Karpas-422 (cell line): Measurements from ENCODE around the gene SRRM4. TPM values are rescaled to one million over a fixed set of nuclear protein-coding genes. Genes with fewer than 3 reads are reported as not detected.

Experiments
- DNase-seq: peaks from one replicate; pipeline ENCODE4 v3.0.0-alpha.2; 2015
- H2AFZ ChIP-seq: fragments of 200-600 bp; sonication (generic); 2 replicates; pipeline ENCODE4 v1.6.1; 2014; ENCODE audit warnings: antibody characterized with exemption, low read length, mixed read lengths
- H3K27ac ChIP-seq: fragments of 200-600 bp; sonication (generic); 2 replicates; pipeline ENCODE4 v1.5.1; 2014; ENCODE audit warnings: mild to moderate bottlenecking, low read length, moderate library complexity
- H3K27me3 ChIP-seq: fragments of 200-600 bp; sonication (generic); 2 replicates; pipeline ENCODE4 v1.6.1; 2014; ENCODE audit warnings: low read length, mixed read lengths
- H3K36me3 ChIP-seq: fragments of 200-600 bp; sonication (generic); 2 replicates; pipeline ENCODE4 v1.6.1; 2014; ENCODE audit warnings: low read length, mixed read lengths; ENCODE audit not compliant: insufficient read depth
- H3K4me1 ChIP-seq: fragments of 200-600 bp; sonication (generic); 2 replicates; pipeline ENCODE4 v1.6.1; 2014; ENCODE audit warnings: mild to moderate bottlenecking, low read length, mixed read lengths
- H3K4me2 ChIP-seq: fragments of 200-600 bp; sonication (generic); 2 replicates; pipeline ENCODE4 v1.6.1; 2014; ENCODE audit warnings: low read length, low read depth, mild to moderate bottlenecking; ENCODE audit not compliant: poor library complexity, severe bottlenecking
- H3K4me3 ChIP-seq: fragments of 200-600 bp; sonication (generic); 2 replicates; pipeline ENCODE4 v1.5.1; 2014; ENCODE audit warnings: mild to moderate bottlenecking, antibody characterized with exemption, low read length, mixed read lengths
- H3K79me2 ChIP-seq: fragments of 200-600 bp; sonication (generic); 2 replicates; pipeline ENCODE4 v1.6.1; 2014; ENCODE audit warnings: mild to moderate bottlenecking, low read length, mixed read lengths
- H3K9ac ChIP-seq: fragments of 200-600 bp; sonication (generic); 2 replicates; pipeline ENCODE4 v1.6.0; 2014; ENCODE audit warnings: low read length
- H3K9me2 ChIP-seq: fragments of 200-600 bp; sonication (generic), shearing (Covaris generic); replicated peaks from 2 replicates; pipeline ENCODE4 v1.6.0; 2014; ENCODE audit warnings: mild to moderate bottlenecking, low read length, moderate library complexity; ENCODE audit not compliant: insufficient read depth
- H3K9me3 ChIP-seq: fragments of 300-700, 200-600 bp; sonication (generic); 2 replicates; pipeline ENCODE4 v1.6.1; 2014; ENCODE audit warnings: low read length, mixed read lengths
- H4K20me1 ChIP-seq: fragments of 200-600 bp; sonication (generic); 2 replicates; pipeline ENCODE4 v1.6.1; 2014; ENCODE audit warnings: mild to moderate bottlenecking, antibody characterized with exemption, low read length, low read depth; ENCODE audit not compliant: insufficient read depth
- total RNA-seq: library from RNA; depleted of rRNA; stranded (reverse); fragments of >200 nt; shearing (Covaris generic); gene quantifications from 2 replicates; pipeline ENCODE4 v1.2.3, GENCODE V29; 2014; ENCODE audit warnings: low replicate concordance

Gene SRRM4
- total RNA-seq, 1 experiment from 2014 or later: not detected

DNA sequence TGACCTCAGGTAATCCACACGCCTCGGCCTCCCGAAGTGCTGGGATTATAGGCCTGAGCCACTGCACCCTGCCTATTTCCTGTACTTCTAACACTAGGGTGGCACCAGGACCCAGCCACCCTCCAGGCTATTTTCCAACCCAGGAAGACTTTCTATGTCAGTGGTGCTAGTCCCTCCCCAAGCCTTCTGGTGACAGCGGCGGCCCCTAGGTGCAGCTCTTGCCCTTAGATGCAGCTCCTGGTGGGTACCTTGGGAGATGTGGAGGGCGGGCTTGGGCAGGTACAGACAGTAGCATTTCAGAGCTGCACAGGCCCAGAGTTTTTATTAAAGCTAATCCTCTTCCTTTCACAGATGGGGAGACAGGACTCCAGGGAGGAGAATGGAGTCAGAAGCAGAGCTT, 62.8 kb downstream of the SRRM4 start:
- no peak overlapping the region for H2AFZ ChIP-seq
- H3K36me3 ChIP-seq: no peaks in the 10 kb centered on the region
- H3K9me3 ChIP-seq: no peaks in the 10 kb centered on the region
- H3K4me1 ChIP-seq: no peaks in the 10 kb centered on the region
- H3K27ac ChIP-seq: no peak overlapping the region
- H3K4me3 ChIP-seq: no peak overlapping the region
- H3K9me2 ChIP-seq: no peaks in the 10 kb centered on the region
- no peak overlapping the region for H3K9ac ChIP-seq
- H3K27me3 ChIP-seq: no peaks in the 10 kb centered on the region
- DNase-seq: no peak
- H4K20me1 ChIP-seq: no peaks in the 10 kb centered on the region
- H3K4me2 ChIP-seq: no peak overlapping the region
- H3K79me2 ChIP-seq: no peaks in the 10 kb centered on the region

DNA sequence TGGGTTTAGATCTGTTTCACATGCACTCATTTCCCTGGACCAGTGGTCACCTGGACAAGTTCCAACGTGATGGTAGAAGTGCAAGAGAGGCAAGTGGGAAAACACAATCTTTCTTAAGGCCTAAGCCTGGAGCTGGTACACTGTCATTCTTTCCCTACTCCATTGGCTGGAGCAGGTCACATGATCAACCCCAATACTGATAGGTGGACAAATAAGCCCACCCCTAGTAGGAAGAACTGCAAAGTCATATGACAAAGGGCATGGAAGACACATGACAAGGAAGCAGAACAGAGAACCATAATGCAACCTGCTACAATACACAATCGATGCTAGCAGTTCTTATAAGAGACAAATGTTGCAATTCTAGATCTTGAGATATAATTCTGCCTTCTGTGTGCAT, 66.3 kb downstream of the SRRM4 start:
- H3K9me2 ChIP-seq: no peaks in the 10 kb centered on the region
- H3K36me3 ChIP-seq: no peaks in the 10 kb centered on the region
- no peak overlapping the region for H3K27ac ChIP-seq
- no peak for DNase-seq
- no peak overlapping the region for H3K9ac ChIP-seq
- no peaks in the 10 kb centered on the region for H3K79me2 ChIP-seq
- no peak overlapping the region for H3K4me3 ChIP-seq
- H3K27me3 ChIP-seq: no peaks in the 10 kb centered on the region
- H4K20me1 ChIP-seq: no peaks in the 10 kb centered on the region
- no peak overlapping the region for H2AFZ ChIP-seq
- no peaks in the 10 kb centered on the region for H3K4me1 ChIP-seq
- no peaks in the 10 kb centered on the region for H3K9me3 ChIP-seq
- H3K4me2 ChIP-seq: no peak overlapping the region

DNA sequence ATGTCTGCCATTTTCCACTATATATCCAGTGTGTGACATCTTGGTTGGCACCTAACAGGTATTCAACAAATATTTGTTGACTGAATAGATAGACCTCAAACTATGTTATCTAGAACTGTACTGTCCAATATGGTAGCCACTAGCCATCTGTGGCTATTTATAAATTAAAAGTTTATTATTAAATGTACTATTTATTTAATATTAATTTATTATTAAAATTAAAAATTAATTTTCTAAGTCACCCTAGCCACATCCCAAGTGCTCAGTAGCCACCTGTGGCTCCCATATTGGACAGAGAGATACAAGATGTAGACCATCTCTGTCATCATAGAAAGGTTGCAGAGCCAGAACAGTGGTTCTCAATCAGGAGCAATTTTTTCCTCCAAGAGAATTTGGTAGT, 69.3 kb downstream of the SRRM4 start:
- H3K27me3 ChIP-seq: no peaks in the 10 kb centered on the region
- no peaks in the 10 kb centered on the region for H3K4me1 ChIP-seq
- no peaks in the 10 kb centered on the region for H3K9me3 ChIP-seq
- H4K20me1 ChIP-seq: no peaks in the 10 kb centered on the region
- no peak overlapping the region for H3K4me2 ChIP-seq
- no peak for DNase-seq
- H3K27ac ChIP-seq: no peak overlapping the region
- H2AFZ ChIP-seq: no peak overlapping the region
- H3K79me2 ChIP-seq: no peaks in the 10 kb centered on the region
- no peak overlapping the region for H3K4me3 ChIP-seq
- H3K9me2 ChIP-seq: no peaks in the 10 kb centered on the region
- no peaks in the 10 kb centered on the region for H3K36me3 ChIP-seq
- no peak overlapping the region for H3K9ac ChIP-seq

DNA sequence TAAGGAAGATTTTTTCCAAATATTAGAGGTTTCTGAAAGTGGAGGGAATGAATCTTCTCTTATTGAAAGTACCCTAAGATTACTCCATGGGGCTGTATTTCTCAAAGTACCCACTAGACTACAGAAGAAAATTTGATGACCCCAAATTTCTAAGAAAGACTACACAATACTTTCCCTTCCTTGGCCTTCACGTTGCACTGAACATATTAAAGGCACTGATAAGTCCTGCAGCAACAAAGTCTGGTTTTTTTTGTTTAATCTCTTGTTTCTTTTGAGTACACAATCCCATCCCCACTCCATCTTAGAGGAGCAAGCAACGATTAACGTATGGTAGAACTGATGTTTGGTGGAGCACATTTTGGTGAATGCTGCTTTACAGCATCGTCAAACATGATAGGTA, 70.1 kb downstream of the SRRM4 start:
- no peaks in the 10 kb centered on the region for H3K4me1 ChIP-seq
- H4K20me1 ChIP-seq: no peaks in the 10 kb centered on the region
- H2AFZ ChIP-seq: no peak overlapping the region
- no peaks in the 10 kb centered on the region for H3K27me3 ChIP-seq
- H3K4me3 ChIP-seq: no peak overlapping the region
- H3K27ac ChIP-seq: no peak overlapping the region
- H3K79me2 ChIP-seq: no peaks in the 10 kb centered on the region
- no peaks in the 10 kb centered on the region for H3K36me3 ChIP-seq
- no peak overlapping the region for H3K4me2 ChIP-seq
- no peak for DNase-seq
- H3K9ac ChIP-seq: no peak overlapping the region
- H3K9me2 ChIP-seq: no peaks in the 10 kb centered on the region
- no peaks in the 10 kb centered on the region for H3K9me3 ChIP-seq

DNA sequence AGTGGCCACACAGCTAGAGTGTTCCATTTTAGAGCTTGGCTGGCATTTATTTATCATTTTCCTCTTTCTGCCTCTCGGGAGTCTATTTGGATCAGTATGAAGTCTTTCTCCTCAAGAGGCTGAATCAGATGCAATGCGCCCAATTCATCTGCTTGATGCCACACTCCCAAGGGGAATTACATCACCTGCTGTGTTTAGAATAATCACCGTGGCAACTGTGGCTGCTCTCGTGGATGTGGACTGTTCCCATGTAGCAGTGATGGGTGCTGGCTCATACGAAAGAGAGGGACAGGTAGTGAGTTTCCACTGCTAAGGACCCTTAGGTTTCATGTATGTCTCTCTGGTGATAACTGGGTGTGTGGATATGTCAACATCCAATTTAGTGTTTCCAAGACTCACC, 70.7 kb downstream of the SRRM4 start:
- Histone ChIP-seq H3K9me3 (no peaks in the 10 kb centered on the region), H3K9ac (no peak overlapping the region), H3K27me3 (no peaks in the 10 kb centered on the region), H3K79me2 (no peaks in the 10 kb centered on the region), H3K4me2 (no peak overlapping the region), H3K27ac (no peak overlapping the region), H3K4me3 (no peak overlapping the region), H3K9me2 (no peaks in the 10 kb centered on the region), H2AFZ (no peak overlapping the region), H3K4me1 (no peaks in the 10 kb centered on the region), H3K36me3 (no peaks in the 10 kb centered on the region), H4K20me1 (no peaks in the 10 kb centered on the region)
- no peak for DNase-seq

DNA sequence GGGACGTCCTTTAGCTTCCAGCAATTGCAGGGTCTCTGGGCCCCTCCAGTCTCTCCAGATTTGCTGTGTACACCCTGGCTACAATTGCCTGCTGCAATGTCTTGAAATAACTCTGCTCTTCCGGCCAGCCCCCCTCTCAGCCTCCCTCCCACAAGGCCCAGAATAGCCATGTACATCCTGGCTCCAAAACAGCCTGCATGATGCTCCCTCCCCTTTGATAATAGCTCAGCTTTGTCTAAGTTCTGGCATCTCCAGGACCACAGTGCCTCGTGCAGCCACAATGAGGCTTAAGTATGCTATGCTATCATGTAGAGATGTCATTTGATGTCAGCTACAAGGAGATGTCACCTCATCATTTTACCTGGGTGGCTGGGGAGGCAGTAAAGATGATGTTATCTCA, 74.6 kb downstream of the SRRM4 start:
- no peak overlapping the region for H3K9ac ChIP-seq
- H2AFZ ChIP-seq: no peak overlapping the region
- H3K9me3 ChIP-seq: no peaks in the 10 kb centered on the region
- no peak overlapping the region for H3K27ac ChIP-seq
- no peaks in the 10 kb centered on the region for H3K4me1 ChIP-seq
- H3K9me2 ChIP-seq: no peaks in the 10 kb centered on the region
- no peak overlapping the region for H3K4me3 ChIP-seq
- H3K4me2 ChIP-seq: no peak overlapping the region
- H3K36me3 ChIP-seq: no peaks in the 10 kb centered on the region
- H3K27me3 ChIP-seq: no peaks in the 10 kb centered on the region
- H3K79me2 ChIP-seq: no peaks in the 10 kb centered on the region
- no peak for DNase-seq
- H4K20me1 ChIP-seq: no peaks in the 10 kb centered on the region

DNA sequence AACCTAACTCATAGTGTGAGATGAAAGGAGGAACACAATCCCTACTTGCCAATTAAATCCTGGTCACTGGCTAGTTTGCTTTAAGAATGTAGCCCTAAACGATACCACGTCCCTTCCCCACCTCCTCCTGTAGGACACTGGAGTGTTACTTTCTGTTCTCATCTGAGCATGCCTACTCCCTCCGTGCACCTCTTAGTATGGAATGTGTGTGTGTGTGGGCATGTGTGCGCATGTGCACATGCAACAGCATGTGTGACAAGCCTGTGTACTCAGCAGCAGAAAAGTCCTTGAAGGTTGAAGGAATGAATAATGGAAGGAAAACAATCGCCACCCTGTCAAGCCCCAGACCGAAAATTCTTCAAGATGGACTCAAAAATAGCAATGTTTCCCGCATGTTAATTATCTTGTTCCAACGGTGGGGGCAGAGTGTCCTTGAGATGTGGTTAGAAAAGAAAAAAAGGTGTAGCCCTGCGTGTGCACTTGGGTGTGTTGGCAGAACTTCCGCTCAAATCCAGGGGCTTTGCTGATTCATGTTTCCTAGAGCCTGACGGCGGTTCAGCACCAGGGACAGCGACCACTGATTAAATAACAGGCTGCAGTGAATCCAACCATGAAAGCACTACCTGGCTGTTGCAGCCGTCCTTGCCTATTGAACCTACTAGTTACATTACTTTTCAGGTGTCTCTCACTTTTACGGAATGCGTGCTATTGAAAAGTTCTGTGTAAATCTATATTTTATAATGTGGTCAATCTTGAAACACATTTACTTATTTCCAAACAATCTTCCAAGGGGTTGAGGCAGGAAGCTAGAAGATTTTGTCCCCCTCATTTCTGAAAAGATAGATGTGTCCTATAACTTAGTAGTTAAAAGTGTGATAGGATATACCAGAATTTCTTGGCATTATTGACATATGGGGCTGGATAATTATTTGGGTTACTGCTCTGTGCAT, 79.8 kb downstream of the SRRM4 start:
- no peaks in the 10 kb centered on the region for H3K9me2 ChIP-seq
- H3K27ac ChIP-seq: no peak overlapping the region
- DNase-seq: peak; percentile 77
- H3K36me3 ChIP-seq: no peaks in the 10 kb centered on the region
- H3K27me3 ChIP-seq: no peaks in the 10 kb centered on the region
- no peak overlapping the region for H3K4me2 ChIP-seq
- no peak overlapping the region for H3K9ac ChIP-seq
- H3K4me1 ChIP-seq: no peaks in the 10 kb centered on the region
- no peaks in the 10 kb centered on the region for H3K9me3 ChIP-seq
- H2AFZ ChIP-seq: no peak overlapping the region
- no peaks in the 10 kb centered on the region for H4K20me1 ChIP-seq
- H3K4me3 ChIP-seq: no peak overlapping the region
- H3K79me2 ChIP-seq: no peaks in the 10 kb centered on the region

DNA sequence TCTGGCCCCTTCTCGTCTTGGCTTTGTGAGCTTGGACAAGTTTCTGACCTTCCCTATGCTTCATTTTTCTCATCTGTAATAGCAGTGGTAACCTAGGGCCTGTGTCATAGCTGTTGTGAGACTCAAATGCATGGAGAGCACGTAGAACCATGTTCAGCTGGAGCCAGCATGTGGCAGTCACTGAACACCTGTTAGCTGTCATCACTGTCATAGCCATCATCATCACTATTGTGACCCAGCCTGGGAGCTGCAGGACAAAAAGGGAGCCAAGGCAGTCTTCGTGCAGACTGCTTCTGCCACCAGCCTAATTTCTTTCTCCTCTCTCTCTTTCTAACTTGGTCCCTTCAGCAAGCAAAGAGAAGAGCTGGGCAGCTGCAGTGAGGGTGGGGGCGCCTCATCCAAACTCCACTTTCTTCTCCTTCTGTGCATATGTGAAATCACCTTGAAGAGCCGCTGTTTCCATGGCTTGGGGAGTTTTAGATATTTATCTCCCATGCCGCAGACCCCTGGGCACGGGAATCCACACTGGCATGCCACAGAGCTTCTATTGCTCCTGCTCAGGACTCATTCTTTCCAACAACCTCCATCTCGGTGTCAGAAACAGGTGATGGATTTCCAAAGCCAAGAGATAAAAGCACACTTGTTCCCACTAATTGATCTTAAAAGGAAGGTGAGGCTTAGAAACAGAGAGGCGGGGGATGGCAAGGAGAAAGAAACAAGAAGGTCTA, 87.0 kb downstream of the SRRM4 start:
- Histone ChIP-seq H3K27ac (no peak overlapping the region), H3K9me2 (no peaks in the 10 kb centered on the region), H3K36me3 (no peaks in the 10 kb centered on the region), H3K4me2 (no peak overlapping the region), H3K9ac (no peak overlapping the region), H3K4me3 (no peak overlapping the region), H3K79me2 (no peaks in the 10 kb centered on the region), H3K27me3 (no peaks in the 10 kb centered on the region), H2AFZ (no peak overlapping the region), H3K4me1 (no peaks in the 10 kb centered on the region), H3K9me3 (no peaks in the 10 kb centered on the region), H4K20me1 (no peaks in the 10 kb centered on the region)
- no peak for DNase-seq
